Measurements from ENCODE around the gene PARD3B.

PARD3B gene

GRCh38 chr2:205627085-205627484 is 1081.8 kb downstream of the PARD3B start:
- DNase-seq (ENCODE audit: low spot score), result no peak

GRCh38 chr2:205628422-205628821 is 1083.1 kb downstream of the PARD3B start:
- no peak for DNase-seq (ENCODE audit: low spot score)

GRCh38 chr2:205629091-205629776 is 1084.0 kb downstream of the PARD3B start:
- DNase-seq (ENCODE audit: low spot score), result no peak

- no peak for DNase-seq (ENCODE audit: low spot score)
These were observed 1088.7 kb downstream of the PARD3B start for GRCh38 chr2:205633994-205634393.

GRCh38 chr2:205636549-205637319 is 1091.5 kb downstream of the PARD3B start:
- no peak for DNase-seq (ENCODE audit: low spot score)

GRCh38 chr2:205637320-205637602 is 1092.0 kb downstream of the PARD3B start:
- DNase-seq (ENCODE audit: low spot score), result no peak

- no peak for DNase-seq (ENCODE audit: low spot score)
These were observed 1092.7 kb downstream of the PARD3B start for GRCh38 chr2:205637779-205638503.

- DNase-seq (ENCODE audit: low spot score), result no peak
These were observed 1095.4 kb downstream of the PARD3B start for GRCh38 chr2:205640716-205641115.

GRCh38 chr2:205642599-205643356 is 1097.5 kb downstream of the PARD3B start:
- no peak for DNase-seq (ENCODE audit: low spot score)

GRCh38 chr2:205643391-205643885 is 1098.2 kb downstream of the PARD3B start:
- no peak for DNase-seq (ENCODE audit: low spot score)

GRCh38 chr2:205644018-205644417 is 1098.7 kb downstream of the PARD3B start:
- no peak for DNase-seq (ENCODE audit: low spot score)

GRCh38 chr2:205646680-205647079 is 1101.4 kb downstream of the PARD3B start:
- no peak for DNase-seq (ENCODE audit: low spot score)

GRCh38 chr2:205650450-205650849 is 1105.2 kb downstream of the PARD3B start:
- DNase-seq (ENCODE audit: low spot score), result no peak

- no peak for DNase-seq (ENCODE audit: low spot score)
These were observed 1105.7 kb downstream of the PARD3B start for GRCh38 chr2:205650931-205651330.

- no peak for DNase-seq (ENCODE audit: low spot score)
These were observed 1106.4 kb downstream of the PARD3B start for GRCh38 chr2:205651719-205652118.

- DNase-seq (ENCODE audit: low spot score), result no peak
These were observed 1109.8 kb downstream of the PARD3B start for GRCh38 chr2:205654878-205655605.

- no peak for DNase-seq (ENCODE audit: low spot score)
These were observed 1110.6 kb downstream of the PARD3B start for GRCh38 chr2:205655779-205656456.

GRCh38 chr2:205656461-205656860 is 1111.2 kb downstream of the PARD3B start:
- no peak for DNase-seq (ENCODE audit: low spot score)

GRCh38 chr2:205656941-205657340 is 1111.7 kb downstream of the PARD3B start:
- no peak for DNase-seq (ENCODE audit: low spot score)

- no peak for DNase-seq (ENCODE audit: low spot score)
These were observed 1112.3 kb downstream of the PARD3B start for GRCh38 chr2:205657579-205657978.

- no peak for DNase-seq (ENCODE audit: low spot score)
These were observed 1112.8 kb downstream of the PARD3B start for GRCh38 chr2:205658068-205658467.
